Fibroblast of villous mesenchyme (primary cell): ENCODE results near the gene TMEM132D. TPM values are rescaled to one million over a fixed set of nuclear protein-coding genes. Genes with fewer than 3 reads are reported as not detected.

ENCODE experiments used
- DNase-seq: peaks from one replicate; pipeline ENCODE4 v3.0.0-alpha.2; 2010; ENCODE audit warnings: low read depth
- H3K4me3 ChIP-seq: 2 replicates; pipeline ENCODE4 v1.5.1; 2011; ENCODE audit warnings: low read depth, mild to moderate bottlenecking, low read length
- total RNA-seq: library from RNA; depleted of rRNA; stranded (reverse); fragments of >200 nt; gene quantifications from 2 replicates; pipeline ENCODE4 v1.2.3, GENCODE V29; 2012
- TF ChIP-seq, protein P1 (sequence below): IDR thresholded peaks from 2 replicates; pipeline ENCODE4 v1.5.1; 2012; ENCODE audit warnings: low read depth, mild to moderate bottlenecking, low read length; ENCODE audit not compliant: insufficient read depth

TMEM132D gene
- total RNA-seq, 1 donor, result not detected

GRCh38 chr12:129073157-129073915 lies 830.5 kb downstream of the TMEM132D start:
- DNase-seq, result no peak
- TF ChIP-seq, protein P1, sequence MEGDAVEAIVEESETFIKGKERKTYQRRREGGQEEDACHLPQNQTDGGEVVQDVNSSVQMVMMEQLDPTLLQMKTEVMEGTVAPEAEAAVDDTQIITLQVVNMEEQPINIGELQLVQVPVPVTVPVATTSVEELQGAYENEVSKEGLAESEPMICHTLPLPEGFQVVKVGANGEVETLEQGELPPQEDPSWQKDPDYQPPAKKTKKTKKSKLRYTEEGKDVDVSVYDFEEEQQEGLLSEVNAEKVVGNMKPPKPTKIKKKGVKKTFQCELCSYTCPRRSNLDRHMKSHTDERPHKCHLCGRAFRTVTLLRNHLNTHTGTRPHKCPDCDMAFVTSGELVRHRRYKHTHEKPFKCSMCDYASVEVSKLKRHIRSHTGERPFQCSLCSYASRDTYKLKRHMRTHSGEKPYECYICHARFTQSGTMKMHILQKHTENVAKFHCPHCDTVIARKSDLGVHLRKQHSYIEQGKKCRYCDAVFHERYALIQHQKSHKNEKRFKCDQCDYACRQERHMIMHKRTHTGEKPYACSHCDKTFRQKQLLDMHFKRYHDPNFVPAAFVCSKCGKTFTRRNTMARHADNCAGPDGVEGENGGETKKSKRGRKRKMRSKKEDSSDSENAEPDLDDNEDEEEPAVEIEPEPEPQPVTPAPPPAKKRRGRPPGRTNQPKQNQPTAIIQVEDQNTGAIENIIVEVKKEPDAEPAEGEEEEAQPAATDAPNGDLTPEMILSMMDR, result no peak
- no peak overlapping the region for H3K4me3 ChIP-seq

GRCh38 chr12:129071362-129071761 lies 832.5 kb downstream of the TMEM132D start:
- H3K4me3 ChIP-seq, result no peak overlapping the region
- TF ChIP-seq, protein P1, result no peak
- no peak for DNase-seq

DNA sequence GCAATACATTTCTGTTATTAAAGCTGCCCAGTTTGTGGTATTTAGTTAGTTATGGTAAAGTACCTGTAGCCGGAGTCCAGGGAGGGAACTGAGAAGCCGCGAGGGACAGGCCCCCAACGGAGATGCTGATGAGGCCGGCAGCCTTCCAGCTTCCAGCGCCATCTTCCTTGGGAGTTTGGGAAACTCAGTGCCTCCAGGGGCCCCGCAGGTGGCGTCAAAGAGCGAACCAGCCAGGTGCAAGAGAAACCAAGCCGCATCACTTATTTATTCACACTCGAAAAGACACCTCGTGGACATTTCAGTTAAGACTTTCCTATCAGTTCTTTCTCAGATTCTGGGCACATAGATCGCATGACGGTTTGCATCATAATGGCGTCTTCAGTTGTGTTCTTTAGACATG lies 833.9 kb downstream of the TMEM132D start:
- no peak overlapping the region for H3K4me3 ChIP-seq
- DNase-seq, result no peak
- TF ChIP-seq, protein P1, result no peak

DNA sequence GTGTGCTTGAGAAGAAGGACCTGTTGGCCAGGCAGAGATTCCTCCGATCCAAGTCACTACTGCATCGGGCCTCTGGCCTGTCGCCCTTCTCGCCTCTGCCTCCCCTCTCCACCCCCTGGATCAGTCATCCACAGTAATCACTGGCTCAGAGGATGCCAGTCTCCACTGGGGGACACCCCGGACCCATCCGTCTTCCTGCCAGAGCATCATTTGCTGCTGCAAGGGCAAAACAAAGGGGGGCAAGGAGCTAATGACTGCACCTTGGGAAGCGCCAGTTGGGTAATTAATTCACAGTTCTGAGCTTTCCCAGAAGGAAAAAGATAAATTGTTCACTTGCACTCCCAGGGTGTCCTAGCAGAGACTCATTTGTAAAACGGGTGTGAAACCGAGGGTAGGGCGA lies 835.1 kb downstream of the TMEM132D start:
- TF ChIP-seq, protein P1, result no peak
- H3K4me3 ChIP-seq, result no peak overlapping the region
- no peak for DNase-seq

DNA sequence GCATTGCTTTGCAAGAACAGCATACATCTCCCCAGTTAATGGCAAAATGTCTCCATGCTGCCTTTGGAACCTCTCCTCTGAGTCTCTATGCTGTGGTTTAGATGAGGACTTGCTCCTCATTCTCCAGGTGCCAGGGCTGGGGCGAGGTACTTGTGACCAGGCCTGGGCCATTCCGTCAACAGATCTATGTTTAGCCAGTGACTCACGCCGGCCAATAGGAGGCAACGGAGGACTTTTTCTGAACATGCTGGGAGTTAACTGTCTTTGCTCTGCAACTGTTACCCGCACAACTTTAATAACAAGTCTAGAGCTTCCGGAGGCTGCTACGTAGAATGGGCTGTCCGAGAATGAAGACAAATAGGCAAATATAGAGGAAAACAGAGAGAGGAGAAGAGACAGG lies 836.3 kb downstream of the TMEM132D start:
- TF ChIP-seq, protein P1, result no peak
- no peak for DNase-seq
- no peak overlapping the region for H3K4me3 ChIP-seq

DNA sequence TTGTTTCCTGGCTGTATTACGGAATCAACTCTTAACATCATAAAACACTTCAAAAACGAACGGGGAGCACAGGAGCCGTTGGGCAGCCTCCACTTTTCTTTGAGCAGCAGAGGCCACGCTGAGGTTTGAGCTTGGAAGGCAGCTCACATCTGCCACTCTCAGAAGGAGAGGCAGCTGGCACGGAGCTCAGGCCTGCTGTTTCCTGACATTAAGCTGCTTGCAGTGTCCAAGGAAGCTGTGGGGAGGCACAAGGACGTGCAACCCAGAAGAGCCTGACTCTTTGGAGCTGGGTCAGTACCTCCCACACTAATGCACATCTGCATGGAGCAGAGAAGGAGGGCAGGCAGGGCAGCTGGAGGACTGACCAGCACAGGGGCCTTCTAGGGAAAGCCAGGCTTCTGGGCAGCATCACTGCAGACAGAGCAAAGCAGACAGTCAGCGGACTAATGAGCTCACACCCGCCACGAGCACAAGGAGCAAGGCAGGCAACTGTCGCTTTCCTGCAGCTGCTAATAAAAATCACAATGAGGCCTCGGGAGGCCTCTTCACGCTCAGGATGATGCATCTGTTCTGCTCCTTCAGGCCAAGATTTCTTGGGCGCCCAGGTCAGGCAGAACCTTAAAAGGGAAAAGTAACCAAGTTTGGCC lies 839.5 kb downstream of the TMEM132D start:
- no peak for DNase-seq
- TF ChIP-seq, protein P1, result no peak
- no peak overlapping the region for H3K4me3 ChIP-seq

DNA sequence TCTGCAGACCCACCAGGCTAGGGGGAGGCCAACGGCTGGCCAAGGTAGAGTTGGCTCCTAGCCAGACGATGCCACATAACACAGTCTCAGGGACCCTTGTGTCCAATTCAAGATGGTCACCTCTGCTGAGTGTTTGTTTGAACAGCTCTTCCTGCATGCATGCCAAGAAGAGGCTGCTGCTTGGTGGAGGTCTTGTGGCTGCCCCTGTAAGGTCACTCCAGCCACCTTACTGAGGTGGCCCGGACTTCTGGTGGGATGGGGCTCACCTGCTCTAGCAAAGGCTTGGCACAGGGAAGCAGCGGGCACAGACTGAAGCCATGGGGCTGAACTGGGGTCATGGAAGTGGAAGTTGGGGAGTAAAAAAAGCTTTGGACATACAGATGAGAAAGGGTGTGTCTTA lies 840.2 kb downstream of the TMEM132D start:
- TF ChIP-seq, protein P1, result no peak
- H3K4me3 ChIP-seq, result no peak overlapping the region
- DNase-seq, result no peak
